22Rv1 (cell line): ENCODE results near the gene GIMAP2.

Experiments used
- CTCF ChIP-seq: fragments of 450-650 bp; IDR thresholded peaks from 2 replicates; pipeline ENCODE4 v1.5.1; 2017; ENCODE audit warnings: mild to moderate bottlenecking
- ZFX ChIP-seq: fragments of 450-650 bp; IDR thresholded peaks from 2 replicates; pipeline ENCODE4 v1.6.1; 2017; ENCODE audit warnings: antibody characterized with exemption, borderline replicate concordance

GRCh38 chr7:150737265-150738055 is 52.0 kb downstream of the GIMAP2 start, which contains the start of gene GIMAP5:
- TF ChIP-seq CTCF (no peak), ZFX (no peak)
